NB4 (cell line): ENCODE data around the gene DIAPH3.

ENCODE experiments used
- POLR2A ChIP-seq: IDR thresholded peaks from 2 replicates; pipeline ENCODE4 v1.6.1; 2011; ENCODE audit warnings: mild to moderate bottlenecking; ENCODE audit not compliant: insufficient read length; ENCODE audit errors: extremely low read depth
- TF ChIP-seq, protein P1 (sequence below): IDR thresholded peaks from one replicate; pipeline ENCODE4 v1.5.1; 2012; ENCODE audit warnings: low read depth, low read length
- TF ChIP-seq, protein P2 (sequence below): IDR thresholded peaks from 2 replicates; pipeline ENCODE4 v1.6.1; 2011; ENCODE audit warnings: low read depth, low read length

GRCh38 chr13:59890054-59890453, 273.7 kb downstream of the DIAPH3 start:
- no peak for TF ChIP-seq POLR2A
- TF ChIP-seq, protein P1, sequence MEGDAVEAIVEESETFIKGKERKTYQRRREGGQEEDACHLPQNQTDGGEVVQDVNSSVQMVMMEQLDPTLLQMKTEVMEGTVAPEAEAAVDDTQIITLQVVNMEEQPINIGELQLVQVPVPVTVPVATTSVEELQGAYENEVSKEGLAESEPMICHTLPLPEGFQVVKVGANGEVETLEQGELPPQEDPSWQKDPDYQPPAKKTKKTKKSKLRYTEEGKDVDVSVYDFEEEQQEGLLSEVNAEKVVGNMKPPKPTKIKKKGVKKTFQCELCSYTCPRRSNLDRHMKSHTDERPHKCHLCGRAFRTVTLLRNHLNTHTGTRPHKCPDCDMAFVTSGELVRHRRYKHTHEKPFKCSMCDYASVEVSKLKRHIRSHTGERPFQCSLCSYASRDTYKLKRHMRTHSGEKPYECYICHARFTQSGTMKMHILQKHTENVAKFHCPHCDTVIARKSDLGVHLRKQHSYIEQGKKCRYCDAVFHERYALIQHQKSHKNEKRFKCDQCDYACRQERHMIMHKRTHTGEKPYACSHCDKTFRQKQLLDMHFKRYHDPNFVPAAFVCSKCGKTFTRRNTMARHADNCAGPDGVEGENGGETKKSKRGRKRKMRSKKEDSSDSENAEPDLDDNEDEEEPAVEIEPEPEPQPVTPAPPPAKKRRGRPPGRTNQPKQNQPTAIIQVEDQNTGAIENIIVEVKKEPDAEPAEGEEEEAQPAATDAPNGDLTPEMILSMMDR: no peak
- TF ChIP-seq, protein P2, sequence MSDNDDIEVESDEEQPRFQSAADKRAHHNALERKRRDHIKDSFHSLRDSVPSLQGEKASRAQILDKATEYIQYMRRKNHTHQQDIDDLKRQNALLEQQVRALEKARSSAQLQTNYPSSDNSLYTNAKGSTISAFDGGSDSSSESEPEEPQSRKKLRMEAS: no peak
